Measurements from ENCODE around the gene CDH5. TPM values are rescaled to one million over a fixed set of nuclear protein-coding genes. Genes with fewer than 3 reads are reported as not detected.

Gene CDH5
- total and polyA plus RNA-seq, 12 donors = 39.4 to 81.2 (median 52.9) TPM

- peaks cover 0 to 32% (median 1%) of the 10 kb centered on the region in 7 donors for H3K27me3 ChIP-seq
- 84 to 94% methylated on average over 2 of the region's 2 CpGs for WGBS, 2 donors
- intact Hi-C loops (cut with DNase I) = loop anchor here in 2 of 10 donors (10.0 kb wide), 1 partner anchor 139 kb away; no protein-coding TSS in a partner anchor
Measured at GRCh38 chr16:66346221-66346620, 20.3 kb upstream of the CDH5 start.

GRCh38 chr16:66352304-66352703 lies 14.2 kb upstream of the CDH5 start:
- Histone ChIP-seq H3K27ac (no peak overlapping the region), H3K27me3 (peaks cover 0 to 38% (median 8%) of the 10 kb centered on the region in 7 donors), H3K36me3 (no peaks in the 10 kb centered on the region), H3K4me3 (no peak overlapping the region), H3K4me1 (peaks cover 0 to 9% (median 2%) of the 10 kb centered on the region in 9 donors), H3K9me3 (no peaks in the 10 kb centered on the region)
- ATAC-seq (no peak), DNase-seq (no peak)
- intact Hi-C loops (cut with DNase I) = no loop called here
- 83 to 97% methylated on average over 2 of the region's 2 CpGs for WGBS, 2 donors
- TF ChIP-seq CTCF (IDR thresholded peaks at IDR 0.05) = no peak

More at GRCh38 chr16:66346221-66346620, 20.3 kb upstream of the CDH5 start:
- Histone ChIP-seq H3K4me3 (no peak overlapping the region), H3K36me3 (no peaks in the 10 kb centered on the region), H3K4me1 (no peaks in the 10 kb centered on the region), H3K27ac (no peak overlapping the region), H3K9me3 (no peaks in the 10 kb centered on the region)
- DNase-seq = no peak
- TF ChIP-seq CTCF (IDR thresholded peaks at IDR 0.05) = no peak
- no peak for ATAC-seq

GRCh38 chr16:66353055-66353454 lies 13.4 kb upstream of the CDH5 start:
- no peak for TF ChIP-seq CTCF (IDR thresholded peaks at IDR 0.05)
- Histone ChIP-seq H3K27me3 (peaks cover 0 to 38% (median 8%) of the 10 kb centered on the region in 7 donors), H3K4me1 (peaks cover 0 to 16% (median 10%) of the 10 kb centered on the region in 9 donors), H3K36me3 (no peaks in the 10 kb centered on the region), H3K9me3 (no peaks in the 10 kb centered on the region), H3K27ac (no peak overlapping the region), H3K4me3 (no peak overlapping the region)
- ATAC-seq (no peak), DNase-seq (no peak)
- 77 to 86% methylated on average over 5 of the region's 5 CpGs for WGBS, 2 donors
- intact Hi-C loops (cut with DNase I) = no loop called here

- peaks cover 0 to 38% (median 8%) of the 10 kb centered on the region in 7 donors for H3K27me3 ChIP-seq
- no peaks in the 10 kb centered on the region for H3K36me3 ChIP-seq
- H3K4me1 ChIP-seq = peaks cover 4 to 28% (median 19%) of the 10 kb centered on the region in 9 donors
- whole genome bisulfite sequencing, 2 donors = 65 to 66% methylated on average over 11 of the region's 11 CpGs
- DNase-seq (no peak), ATAC-seq (no peak)
- intact Hi-C loops (cut with DNase I) = no loop called here
- H3K27ac ChIP-seq = no peak overlapping the region
- TF ChIP-seq CTCF (IDR thresholded peaks at IDR 0.05) = no peak
- H3K9me3 ChIP-seq = no peaks in the 10 kb centered on the region
- H3K4me3 ChIP-seq = no peak overlapping the region
Measured at GRCh38 chr16:66354034-66354909, 12.2 kb upstream of the CDH5 start.

Data from heart right ventricle (tissue), 16 donors.